Activated T-cell treated with anti-CD3 and anti-CD28 coated beads for 1 hour (primary cell): Measurements from ENCODE around the gene MAP3K7.
A peak's percentile ranks its signal among the peaks of the same experiment; 100 is the strongest.

ENCODE experiments used
- DNase-seq: peaks from one replicate; pipeline ENCODE4 v3.0.0-alpha.2; 2020; ENCODE audit warnings: low read depth

MAP3K7 gene

GRCh38 chr6:90586836-90587638 is at the start of gene MAP3K7:
Gene MAP3K7 (minus strand): TSS chr6:90587072. CDS start chr6:90586883, 189 bp downstream.
- peak; percentile 84 for DNase-seq

DNA sequence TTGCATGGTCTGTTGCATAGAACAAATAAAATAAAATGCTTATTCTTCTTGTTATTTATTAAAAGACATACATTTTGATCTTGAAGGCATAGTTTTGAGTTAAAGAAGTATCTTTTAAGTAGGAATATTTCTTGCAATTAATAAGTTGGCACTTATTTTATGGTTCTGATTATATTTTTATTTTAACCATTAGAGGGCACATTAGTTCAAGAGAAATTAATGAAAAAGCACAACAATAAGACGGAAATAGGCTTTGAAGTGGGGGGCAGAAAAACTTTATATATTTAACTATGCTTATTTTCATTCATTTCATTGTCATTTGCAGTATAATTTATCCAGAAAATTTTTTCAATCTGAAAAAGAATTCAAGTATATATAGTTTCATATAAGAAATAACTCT is 44.2 kb upstream of the MAP3K7 start:
- no peak for DNase-seq

- DNase-seq = no peak
Measured at GRCh38 chr6:90621581-90621980, 34.7 kb upstream of the MAP3K7 start.

DNA sequence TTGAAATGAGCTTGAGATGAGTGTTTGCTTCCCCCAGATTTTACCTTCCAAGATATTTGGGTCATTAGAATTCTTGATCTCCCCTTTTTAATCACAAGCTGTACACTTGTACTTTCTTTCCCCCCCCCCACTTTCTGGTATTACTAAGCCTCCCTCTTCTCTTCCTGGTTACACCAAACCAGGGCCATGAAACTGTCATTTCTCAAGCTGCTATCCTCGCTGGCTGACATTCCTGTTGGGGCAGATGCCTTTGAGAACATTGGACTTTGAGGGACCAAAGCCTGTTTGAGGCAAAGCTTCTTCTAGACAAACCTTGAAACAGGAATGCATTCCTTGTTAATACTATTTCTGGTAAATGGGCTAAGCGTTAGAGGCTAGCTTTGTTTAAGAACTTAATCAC is 32.3 kb upstream of the MAP3K7 start:
- DNase-seq = no peak

DNA sequence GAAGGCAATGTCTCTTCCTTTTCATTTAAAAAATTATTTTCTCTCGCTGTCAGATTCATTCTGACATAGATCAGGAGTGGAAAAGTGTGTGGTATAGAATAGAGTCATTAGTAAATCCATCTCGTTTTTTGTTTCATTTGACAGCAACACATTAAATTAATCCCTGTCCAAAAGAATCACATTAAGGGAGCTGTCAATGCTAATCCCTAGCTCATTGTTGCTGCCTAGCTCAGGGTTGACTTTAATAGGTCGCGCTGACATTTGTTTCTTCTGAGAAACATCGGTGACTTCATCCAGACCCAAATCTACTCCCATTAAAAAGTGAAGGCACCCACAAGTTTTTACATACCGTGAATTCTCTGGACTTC is 25.4 kb upstream of the MAP3K7 start:
- DNase-seq = no peak

GRCh38 chr6:90611543-90612312 is 24.9 kb upstream of the MAP3K7 start:
- DNase-seq = no peak

DNA sequence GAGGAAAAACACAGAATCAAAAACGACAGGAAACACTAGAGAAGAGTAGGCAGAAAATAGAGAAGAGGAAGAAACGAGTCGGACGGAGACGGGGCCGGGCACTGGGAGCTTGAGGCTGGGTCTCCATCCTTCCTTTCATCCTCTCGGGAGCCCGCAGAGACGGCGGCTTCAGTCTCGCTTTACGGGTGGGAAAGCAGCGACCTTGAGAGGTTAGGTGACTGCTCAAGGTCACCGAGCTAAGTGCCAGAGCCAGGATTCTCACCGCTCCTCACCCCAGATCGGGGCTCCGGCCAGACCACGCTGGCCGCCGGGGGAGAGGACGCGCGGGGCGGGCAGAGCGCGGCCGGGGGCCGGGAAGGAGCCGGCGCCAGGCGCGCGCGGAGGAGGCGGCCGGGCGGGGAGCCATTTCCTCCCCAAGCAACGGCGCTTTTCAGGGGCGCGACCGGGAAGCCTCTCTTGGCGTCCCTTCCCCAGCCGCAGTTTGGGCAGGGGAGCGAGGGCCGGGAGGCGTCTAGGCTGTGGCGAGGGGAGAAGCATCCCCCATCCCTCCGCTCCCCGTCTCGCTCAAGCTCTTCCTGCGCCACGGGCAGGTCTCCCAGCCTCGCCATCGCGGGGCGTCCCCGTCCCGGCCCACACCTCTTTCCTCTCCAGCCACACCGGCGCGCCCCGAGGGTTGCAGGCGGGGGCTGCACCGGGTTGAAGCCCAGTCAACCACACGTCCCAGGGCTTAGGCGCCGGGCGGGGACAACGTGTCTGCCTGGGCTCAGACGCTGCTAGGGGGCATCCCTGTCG is 24.1 kb upstream of the MAP3K7 start:
- DNase-seq = peak; percentile 7

DNA sequence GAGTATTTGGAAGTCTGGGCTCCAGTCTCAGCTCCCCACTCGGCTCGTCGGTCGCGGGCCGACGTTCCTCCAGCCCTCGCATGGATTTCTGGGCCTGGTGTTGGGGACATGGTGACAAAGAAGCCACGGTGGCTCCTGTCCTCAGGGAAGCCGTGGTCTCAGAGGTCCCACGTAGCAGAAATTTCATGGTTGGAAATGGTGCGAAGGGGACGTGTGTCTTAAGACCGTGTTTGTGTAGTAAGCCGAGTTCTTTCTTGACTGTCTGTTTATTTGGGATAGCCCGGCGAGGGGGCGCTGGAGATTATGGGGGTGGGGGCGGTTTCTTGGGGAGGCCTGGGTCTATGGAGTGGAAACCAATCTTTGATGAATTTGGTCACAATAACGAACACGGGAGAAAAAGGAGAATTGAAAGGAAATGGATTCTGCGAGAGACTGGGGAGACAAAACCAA is 23.5 kb upstream of the MAP3K7 start:
- DNase-seq = no peak

GRCh38 chr6:90605749-90606340 is 19.0 kb upstream of the MAP3K7 start:
- no peak for DNase-seq

GRCh38 chr6:90604546-90604945 is 17.7 kb upstream of the MAP3K7 start:
- no peak for DNase-seq

- DNase-seq = no peak
Measured at GRCh38 chr6:90599151-90599550, 12.3 kb upstream of the MAP3K7 start.

GRCh38 chr6:90598192-90598951 is 11.5 kb upstream of the MAP3K7 start:
- no peak for DNase-seq

DNA sequence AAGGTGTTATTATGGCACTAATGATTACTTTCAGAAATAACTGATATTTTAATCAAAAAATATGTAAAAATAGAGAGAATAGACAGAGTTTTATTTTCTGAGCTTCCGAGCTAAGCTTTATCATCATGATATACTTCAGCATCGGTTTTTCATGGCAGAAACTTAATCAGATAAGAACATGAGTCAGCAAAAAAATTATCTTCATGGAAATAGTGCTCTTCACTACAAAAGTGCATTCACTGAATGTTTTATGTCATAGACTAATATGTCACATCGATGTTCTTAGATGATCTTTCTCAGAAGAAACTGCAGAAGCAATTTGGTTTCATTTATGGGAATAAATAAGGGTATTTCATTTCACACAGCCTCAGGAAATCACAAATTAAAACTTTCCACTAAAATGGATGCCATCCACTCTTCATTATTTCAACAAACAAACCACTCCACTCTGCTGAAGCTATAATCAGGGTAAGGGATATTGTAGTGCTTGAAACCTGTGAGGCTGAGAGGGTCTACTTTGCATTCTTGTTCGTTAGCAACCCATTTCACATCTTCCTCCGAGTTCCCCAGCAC is 10.2 kb upstream of the MAP3K7 start:
- no peak for DNase-seq

DNA sequence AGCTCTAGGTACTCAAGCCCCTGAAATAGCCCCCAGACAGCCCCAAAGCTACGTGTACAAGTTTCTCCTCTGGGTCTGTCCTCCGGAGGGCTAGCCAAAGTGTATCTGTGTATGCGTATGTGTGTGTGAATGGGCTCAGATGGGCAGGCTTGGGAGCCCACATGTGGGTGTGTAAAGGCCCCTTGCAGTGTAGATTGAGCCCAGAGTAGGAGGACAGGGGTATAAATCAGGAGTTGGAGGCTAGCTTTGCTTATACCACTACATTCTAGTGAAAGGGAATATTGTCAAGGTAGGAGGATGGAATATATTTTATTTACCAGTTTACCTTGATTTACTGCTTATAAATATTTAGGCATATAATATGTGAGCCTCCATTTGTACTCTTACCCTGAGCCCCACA is 9.0 kb upstream of the MAP3K7 start:
- no peak for DNase-seq

DNA sequence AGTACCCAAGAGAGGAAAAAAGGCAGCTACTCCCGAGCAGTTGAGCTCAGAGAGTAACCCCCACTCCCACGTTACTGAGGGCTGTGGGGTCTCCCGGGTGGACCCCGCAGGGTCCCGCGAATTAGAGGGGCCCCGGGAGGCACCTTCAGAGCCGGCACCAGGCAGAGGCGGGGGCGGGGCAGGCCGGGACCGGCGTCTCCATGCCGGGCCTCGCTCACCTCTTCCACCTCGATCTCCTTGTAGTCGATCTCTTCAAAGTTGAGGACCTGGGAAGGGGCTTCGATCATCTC is 381 bp downstream of the MAP3K7 start:
- DNase-seq = no peak

DNA sequence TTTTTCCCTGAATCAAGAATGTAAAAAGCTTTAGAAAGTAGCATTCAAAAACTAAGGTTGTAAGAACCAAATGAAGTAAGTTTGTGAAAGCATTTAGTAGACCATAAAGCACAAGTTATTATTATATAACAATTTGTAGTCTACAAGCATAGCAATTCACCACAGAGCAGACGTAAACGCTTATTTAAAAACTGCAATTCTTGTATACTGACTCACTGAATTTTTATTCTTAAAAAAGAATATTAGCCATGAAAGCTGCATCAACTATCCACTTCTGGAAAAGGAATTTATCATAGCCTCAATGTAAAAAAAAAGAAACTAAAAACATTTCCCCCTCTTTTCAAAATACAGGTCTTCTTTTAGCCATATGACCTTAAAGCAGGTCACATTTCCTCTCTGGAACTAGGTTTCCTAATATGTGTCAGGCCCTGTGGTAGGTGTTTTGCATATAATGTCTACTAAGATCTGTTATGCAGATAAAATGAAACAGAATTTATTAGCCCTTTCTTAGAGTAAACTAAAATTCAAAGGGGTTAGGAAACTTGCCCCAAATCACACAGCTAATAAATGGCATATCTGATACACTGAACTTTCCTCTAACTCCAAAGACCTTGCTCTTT is 2.1 kb downstream of the MAP3K7 start:
- no peak for DNase-seq

DNA sequence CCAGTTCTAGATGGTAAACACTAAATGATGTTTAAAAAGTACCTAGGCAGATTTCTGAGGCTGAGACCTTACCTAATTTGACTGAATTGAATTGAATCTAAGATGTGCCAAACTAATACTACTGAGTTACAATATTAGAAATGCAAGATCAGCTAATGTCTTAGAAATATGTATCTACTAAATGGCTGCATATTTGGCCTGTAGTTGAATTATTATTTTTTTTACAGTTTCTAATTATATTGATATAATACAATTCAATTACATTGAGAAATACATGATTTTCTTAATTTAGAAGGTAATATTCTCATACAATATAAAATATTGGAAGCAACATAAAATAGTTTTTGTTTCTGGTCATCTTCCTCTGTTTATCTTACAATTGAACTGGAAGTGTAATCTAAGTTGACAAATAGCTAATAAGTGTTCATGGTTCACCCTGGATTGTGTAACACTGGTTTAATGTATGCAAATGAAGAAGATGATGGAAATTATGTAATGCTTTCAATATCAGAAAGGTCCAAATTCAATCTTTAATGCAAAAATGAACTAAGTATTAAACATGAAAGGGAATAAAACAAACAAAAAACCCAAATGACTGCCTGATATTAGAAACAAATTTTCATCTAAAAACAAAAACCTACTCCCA is 2.9 kb downstream of the MAP3K7 start:
- DNase-seq = no peak

DNA sequence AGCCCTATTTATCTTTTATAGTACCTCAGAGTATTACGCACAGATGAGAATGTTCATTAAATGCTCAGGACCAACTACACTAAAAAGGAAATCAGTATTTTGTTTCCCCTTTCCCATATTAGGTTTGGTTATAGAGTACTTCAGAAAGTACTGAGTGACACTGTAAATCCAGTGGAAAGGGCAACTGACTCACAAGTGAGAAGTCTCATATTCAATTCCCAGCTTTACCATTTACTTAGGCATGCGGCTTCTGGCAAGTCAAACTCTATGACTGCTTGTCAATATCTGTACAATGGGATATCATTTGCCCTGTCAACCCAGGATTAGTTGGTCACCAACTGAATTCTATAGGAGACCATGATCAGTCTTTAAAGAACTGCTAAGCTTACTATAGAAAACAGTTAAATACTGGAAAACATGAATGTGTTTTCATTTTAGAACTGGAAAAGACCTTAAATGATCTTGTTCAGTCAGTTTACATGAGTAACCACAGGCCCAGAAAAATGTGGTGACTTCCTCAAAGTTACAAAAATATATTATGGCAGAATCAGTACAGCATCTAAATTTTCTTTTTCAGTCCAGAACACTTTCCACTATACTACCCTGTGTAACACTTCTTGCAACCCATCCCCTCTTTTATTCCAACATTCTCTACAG is 3.6 kb downstream of the MAP3K7 start:
- no peak for DNase-seq

- no peak for DNase-seq
Measured at GRCh38 chr6:90581146-90581545, 5.7 kb downstream of the MAP3K7 start.
